ENCODE results near the gene HSPB7. TPM values are rescaled to one million over a fixed set of nuclear protein-coding genes. Genes with fewer than 3 reads are reported as not detected.
"Not testable (repeated sequence)": the region's sequence is repeated elsewhere in the genome, so short reads cannot be mapped to it uniquely, and the experiment has no call there.

Gene HSPB7
- total RNA-seq, 4 donors from 2014 or later, result 1.9 to 7.0 (median 3.3) TPM

DNA sequence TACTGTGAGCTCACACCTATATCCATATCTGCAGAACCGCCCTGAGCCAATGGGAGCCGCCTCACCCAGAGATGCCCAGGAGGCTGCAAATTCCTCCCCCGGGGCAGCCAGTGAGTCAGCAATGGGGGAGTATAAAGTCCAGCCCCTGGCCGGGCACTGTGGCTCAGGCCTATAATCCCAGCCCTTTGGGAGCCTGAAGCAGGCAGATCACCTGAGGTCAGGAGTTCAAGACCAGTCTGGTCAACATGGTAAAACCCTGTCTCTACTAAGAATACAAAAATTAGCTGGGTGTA lies 20.7 kb upstream of the HSPB7 start:
- Histone ChIP-seq H3K9me3 (no peaks in the 10 kb centered on the region), H3K4me3 (no peak overlapping the region), H3K27me3 (no peaks in the 10 kb centered on the region), H3K4me1 (no peaks in the 10 kb centered on the region), H3K27ac (no peak overlapping the region), H3K36me3 (no peaks in the 10 kb centered on the region)
- no peak for DNase-seq (ENCODE audit: low spot score in 2 of 2)
- 100% methylated on average over 2 of the region's 4 CpGs for WGBS
- no peak for TF ChIP-seq EP300 (IDR thresholded peaks at IDR 0.05)
- TF ChIP-seq POLR2A (IDR thresholded peaks at IDR 0.05), result no peak
- TF ChIP-seq CTCF (IDR thresholded peaks at IDR 0.05), result no peak
- TF ChIP-seq POLR2AphosphoS5 (IDR thresholded peaks at IDR 0.05), result no peak

DNA sequence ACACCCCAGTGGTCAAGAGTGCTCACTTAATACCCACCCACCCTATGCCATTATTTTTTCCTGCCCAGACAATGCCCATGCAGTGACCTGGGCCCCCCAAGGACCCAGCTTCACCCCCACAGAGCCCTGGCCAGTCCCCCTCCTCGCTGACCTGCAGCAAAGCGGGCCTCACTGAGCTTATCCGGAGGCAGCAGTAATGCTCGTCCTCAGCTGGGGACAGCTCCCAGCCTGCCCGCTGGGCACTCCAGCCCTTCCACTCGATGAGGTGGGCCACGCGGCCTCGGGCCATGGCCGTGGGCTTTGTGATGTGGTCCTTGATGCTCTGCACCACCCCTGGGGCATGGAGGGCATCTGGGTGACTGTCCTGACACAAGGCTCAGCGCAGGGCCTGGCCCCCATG lies 18.6 kb upstream of the HSPB7 start:
- H3K4me3 ChIP-seq; H3K36me3 ChIP-seq; H3K9me3 ChIP-seq; H3K27ac ChIP-seq; DNase-seq (ENCODE audit: low spot score in 2 of 2); H3K27me3 ChIP-seq: not testable (repeated sequence)
- peaks cover 12% of the 10 kb centered on the region for H3K4me1 ChIP-seq
- 100% methylated on average over 3 of the region's 11 CpGs for WGBS

DNA sequence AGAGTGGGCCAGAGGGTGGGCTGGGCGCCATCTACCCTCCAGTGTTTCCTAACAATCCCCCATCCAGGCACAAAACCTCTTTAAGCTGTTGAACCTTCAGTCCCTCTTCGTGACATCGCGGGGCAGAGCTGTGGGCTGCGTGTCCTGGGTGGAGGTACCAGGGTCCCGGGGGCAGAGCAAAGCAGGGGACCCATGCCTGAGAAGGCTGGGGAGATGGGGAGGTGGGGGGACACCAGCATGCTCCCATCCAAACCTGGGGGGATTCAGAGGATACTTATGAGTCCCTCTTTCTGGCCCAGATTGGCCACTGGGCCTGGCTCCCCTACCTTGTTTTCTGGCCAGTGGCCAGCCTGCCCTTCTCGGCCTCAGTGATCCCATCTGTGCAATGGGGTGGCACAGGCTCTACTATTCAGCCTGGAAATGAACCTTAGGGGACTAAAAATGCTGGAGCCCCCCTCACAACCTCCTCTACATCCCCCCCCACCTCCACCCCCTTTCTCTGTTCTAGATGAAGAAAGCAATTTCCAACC lies 15.3 kb upstream of the HSPB7 start:
- H3K36me3 ChIP-seq; H3K27ac ChIP-seq; H3K4me3 ChIP-seq; DNase-seq (ENCODE audit: low spot score in 2 of 2); H3K9me3 ChIP-seq: not testable (repeated sequence)
- peaks cover 12% of the 10 kb centered on the region for H3K4me1 ChIP-seq
- H3K27me3 ChIP-seq, result peaks cover 19% of the 10 kb centered on the region
- WGBS, result 65% methylated on average over 6 of the region's 7 CpGs

- peak; percentile 91 to 92 for DNase-seq (ENCODE audit: low spot score in 2 of 2)
- H3K9me3 ChIP-seq, result no peaks in the 10 kb centered on the region
- TF ChIP-seq POLR2A (IDR thresholded peaks at IDR 0.05) (no peak), CTCF (IDR thresholded peaks at IDR 0.05) (peak; percentile 93)
- H3K27ac ChIP-seq, result no peak overlapping the region
- no peak overlapping the region for H3K4me3 ChIP-seq
- H3K4me1 ChIP-seq, result peaks cover 12% of the 10 kb centered on the region
- no peaks in the 10 kb centered on the region for H3K36me3 ChIP-seq
- WGBS, result 47% methylated on average over 13 of the region's 18 CpGs
- peaks cover 23% of the 10 kb centered on the region for H3K27me3 ChIP-seq
These were observed 14.7 kb upstream of the HSPB7 start for GRCh38 chr1:16032388-16033102.

- Histone ChIP-seq H3K36me3 (no peaks in the 10 kb centered on the region), H3K4me1 (peaks cover 21% of the 10 kb centered on the region), H3K4me3 (no peak overlapping the region), H3K9me3 (no peaks in the 10 kb centered on the region), H3K27me3 (peaks cover 23% of the 10 kb centered on the region), H3K27ac (no peak overlapping the region)
- TF ChIP-seq EP300 (IDR thresholded peaks at IDR 0.05), result no peak
- TF ChIP-seq POLR2A (IDR thresholded peaks at IDR 0.05), result no peak
- no peak for TF ChIP-seq POLR2AphosphoS5 (IDR thresholded peaks at IDR 0.05)
- no peak for TF ChIP-seq CTCF (IDR thresholded peaks at IDR 0.05)
- DNase-seq (ENCODE audit: low spot score in 2 of 2), result no peak
- WGBS, result 77% methylated on average over 8 of the region's 8 CpGs
These were observed 13.7 kb upstream of the HSPB7 start for GRCh38 chr1:16031551-16031950.

DNA sequence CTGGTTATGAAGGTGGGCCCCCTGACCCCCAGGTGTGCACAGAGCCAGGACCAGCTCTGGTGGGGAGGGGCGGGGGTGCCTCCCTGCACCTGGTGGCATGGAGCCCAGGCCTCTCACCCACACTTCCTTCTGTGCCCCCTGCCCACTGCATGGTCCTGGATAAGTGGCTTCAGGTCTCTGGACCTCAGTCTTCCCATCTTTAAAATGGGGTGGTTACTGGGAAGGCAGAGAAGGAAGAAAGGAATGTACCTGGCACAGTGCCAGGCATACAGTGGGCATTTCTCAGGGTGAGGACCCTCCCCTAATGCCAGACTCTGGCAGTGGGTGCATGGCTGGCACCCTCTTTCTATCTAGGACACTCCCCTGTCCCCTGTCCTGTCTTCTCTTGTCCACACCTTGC lies 11.4 kb upstream of the HSPB7 start:
- H3K27me3 ChIP-seq, result peaks cover 23% of the 10 kb centered on the region
- WGBS, result 100% methylated on average over 1 of the region's 1 CpG
- no peaks in the 10 kb centered on the region for H3K36me3 ChIP-seq
- H3K9me3 ChIP-seq, result no peaks in the 10 kb centered on the region
- TF ChIP-seq CTCF (IDR thresholded peaks at IDR 0.05), result no peak
- TF ChIP-seq EP300 (IDR thresholded peaks at IDR 0.05), result no peak
- H3K4me3 ChIP-seq, result no peak overlapping the region
- H3K4me1 ChIP-seq, result peaks cover 21% of the 10 kb centered on the region
- no peak for DNase-seq (ENCODE audit: low spot score in 2 of 2)
- H3K27ac ChIP-seq, result no peak overlapping the region

GRCh38 chr1:16029003-16029268 lies 11.1 kb upstream of the HSPB7 start:
- not testable (repeated sequence) for H3K9me3 ChIP-seq; DNase-seq (ENCODE audit: low spot score in 2 of 2); H3K27ac ChIP-seq; H3K4me3 ChIP-seq; H3K36me3 ChIP-seq
- Histone ChIP-seq H3K27me3 (peaks cover 23% of the 10 kb centered on the region), H3K4me1 (peaks cover 21% of the 10 kb centered on the region)
- 94% methylated on average over 6 of the region's 13 CpGs for WGBS
